ENCODE data around the gene PLEKHA3.
"Not testable (repeated sequence)": the region's sequence is repeated elsewhere in the genome, so short reads cannot be mapped to it uniquely, and the experiment has no call there.

DNA sequence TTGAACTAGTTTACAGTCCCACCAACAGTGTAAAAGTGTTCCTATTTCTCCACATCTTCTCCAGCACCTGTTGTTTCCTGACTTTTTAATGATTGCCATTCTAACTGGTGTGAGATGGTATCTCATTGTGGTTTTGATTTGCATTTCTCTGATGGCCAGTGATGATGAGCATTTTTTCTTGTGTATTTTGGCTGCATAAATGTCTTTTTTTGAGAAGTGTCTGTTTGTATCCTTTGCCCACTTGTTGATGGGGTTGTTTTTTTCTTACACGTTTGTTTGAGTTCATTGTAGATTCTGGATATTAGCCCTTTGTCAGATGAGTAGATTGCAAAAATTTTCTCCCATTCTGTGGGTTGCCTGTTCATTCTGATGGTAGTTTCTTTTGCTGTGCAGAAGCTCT, 45.2 kb downstream of the PLEKHA3 start:
- TF ChIP-seq CTCF (conservative IDR thresholded peaks at IDR 0.05); EZH2 (IDR thresholded peaks at IDR 0.05; ENCODE audit: low read depth): not testable (repeated sequence)
